Dermis blood vessel endothelial cell (primary cell): ENCODE measurements around the gene CLIC1. TPM values are rescaled to one million over a fixed set of nuclear protein-coding genes. Genes with fewer than 3 reads are reported as not detected.

Experiments used
- DNase-seq: peaks from one replicate; pipeline ENCODE4 v3.0.0; 2010
- total RNA-seq: library from RNA; depleted of rRNA; stranded (reverse); fragments of >200 nt; gene quantifications from 2 replicates; pipeline ENCODE4 v1.2.3, GENCODE V29; 2014

CLIC1 gene
- total RNA-seq, 1 donor from 2014 or later = 615 TPM

- DNase-seq = peak; percentile 41
These were observed 32.3 kb upstream of the CLIC1 start for GRCh38 chr6:31768363-31769257.

- no peak for DNase-seq
These were observed 30.8 kb upstream of the CLIC1 start for GRCh38 chr6:31767096-31767645.

GRCh38 chr6:31765910-31766794 lies 29.8 kb upstream of the CLIC1 start:
- DNase-seq = peak; percentile 54

- no peak for DNase-seq
These were observed 29.2 kb upstream of the CLIC1 start for GRCh38 chr6:31765559-31765909.

GRCh38 chr6:31764198-31764597 lies 27.9 kb upstream of the CLIC1 start:
- DNase-seq = no peak

GRCh38 chr6:31763619-31763940 lies 27.2 kb upstream of the CLIC1 start:
- peak; percentile 86 for DNase-seq

- DNase-seq = no peak
These were observed 26.7 kb upstream of the CLIC1 start for GRCh38 chr6:31762878-31763618.

GRCh38 chr6:31762356-31762755 lies 26.0 kb upstream of the CLIC1 start, which contains the start of gene SAPCD1:
SAPCD1 (plus strand) TSS chr6:31762656; CDS start chr6:31763055, 399 bp downstream.
- DNase-seq = no peak

GRCh38 chr6:31761343-31761742 lies 25.0 kb upstream of the CLIC1 start:
- no peak for DNase-seq

- DNase-seq = no peak
These were observed 24.5 kb upstream of the CLIC1 start for GRCh38 chr6:31760790-31761189.

GRCh38 chr6:31758281-31758680 lies 22.0 kb upstream of the CLIC1 start:
- DNase-seq = no peak

- DNase-seq = no peak
These were observed 16.5 kb upstream of the CLIC1 start for GRCh38 chr6:31752739-31753319.

- no peak for DNase-seq
These were observed 14.2 kb upstream of the CLIC1 start for GRCh38 chr6:31750411-31751022.

- DNase-seq = no peak
These were observed 13.1 kb upstream of the CLIC1 start for GRCh38 chr6:31749301-31750036.

- no peak for DNase-seq
These were observed 8.1 kb upstream of the CLIC1 start for GRCh38 chr6:31744422-31744821.

GRCh38 chr6:31742894-31743293 lies 6.6 kb upstream of the CLIC1 start:
- DNase-seq = no peak

GRCh38 chr6:31741815-31742214 lies 5.5 kb upstream of the CLIC1 start:
- no peak for DNase-seq

- DNase-seq = peak; percentile 53
These were observed 4.3 kb upstream of the CLIC1 start for GRCh38 chr6:31740397-31741223.

GRCh38 chr6:31739639-31740396 lies 3.5 kb upstream of the CLIC1 start, which contains the start of gene MSH5:
MSH5 (plus strand) TSS chr6:31740005; CDS start chr6:31740467, 462 bp downstream.
- peak; percentile 99 for DNase-seq
